ENCODE measurements around the gene MON1A.

The MON1A gene

GRCh38 chr3:49865198-49865784 lies 64.3 kb downstream of the MON1A start:
- TF ChIP-seq CTCF (IDR thresholded peaks at IDR 0.05; ENCODE audit: low read depth, low read length) = no peak
- no peak overlapping the region for H3K4me3 ChIP-seq (ENCODE audit: low read depth, low read length)

GRCh38 chr3:49864505-49864904 lies 65.1 kb downstream of the MON1A start:
- H3K4me3 ChIP-seq (ENCODE audit: low read depth, low read length) = no peak overlapping the region
- TF ChIP-seq CTCF (IDR thresholded peaks at IDR 0.05; ENCODE audit: low read depth, low read length) = no peak

- H3K4me3 ChIP-seq (ENCODE audit: low read depth, low read length) = no peak overlapping the region
- TF ChIP-seq CTCF (IDR thresholded peaks at IDR 0.05; ENCODE audit: low read depth, low read length) = no peak
These were observed 69.9 kb downstream of the MON1A start for GRCh38 chr3:49859576-49860305.
